ENCODE results near the gene PARP12.
"Not testable (repeated sequence)": the region's sequence is repeated elsewhere in the genome, so short reads cannot be mapped to it uniquely, and the experiment has no call there.

Gene PARP12, protein sequence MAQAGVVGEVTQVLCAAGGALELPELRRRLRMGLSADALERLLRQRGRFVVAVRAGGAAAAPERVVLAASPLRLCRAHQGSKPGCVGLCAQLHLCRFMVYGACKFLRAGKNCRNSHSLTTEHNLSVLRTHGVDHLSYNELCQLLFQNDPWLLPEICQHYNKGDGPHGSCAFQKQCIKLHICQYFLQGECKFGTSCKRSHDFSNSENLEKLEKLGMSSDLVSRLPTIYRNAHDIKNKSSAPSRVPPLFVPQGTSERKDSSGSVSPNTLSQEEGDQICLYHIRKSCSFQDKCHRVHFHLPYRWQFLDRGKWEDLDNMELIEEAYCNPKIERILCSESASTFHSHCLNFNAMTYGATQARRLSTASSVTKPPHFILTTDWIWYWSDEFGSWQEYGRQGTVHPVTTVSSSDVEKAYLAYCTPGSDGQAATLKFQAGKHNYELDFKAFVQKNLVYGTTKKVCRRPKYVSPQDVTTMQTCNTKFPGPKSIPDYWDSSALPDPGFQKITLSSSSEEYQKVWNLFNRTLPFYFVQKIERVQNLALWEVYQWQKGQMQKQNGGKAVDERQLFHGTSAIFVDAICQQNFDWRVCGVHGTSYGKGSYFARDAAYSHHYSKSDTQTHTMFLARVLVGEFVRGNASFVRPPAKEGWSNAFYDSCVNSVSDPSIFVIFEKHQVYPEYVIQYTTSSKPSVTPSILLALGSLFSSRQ

DNA sequence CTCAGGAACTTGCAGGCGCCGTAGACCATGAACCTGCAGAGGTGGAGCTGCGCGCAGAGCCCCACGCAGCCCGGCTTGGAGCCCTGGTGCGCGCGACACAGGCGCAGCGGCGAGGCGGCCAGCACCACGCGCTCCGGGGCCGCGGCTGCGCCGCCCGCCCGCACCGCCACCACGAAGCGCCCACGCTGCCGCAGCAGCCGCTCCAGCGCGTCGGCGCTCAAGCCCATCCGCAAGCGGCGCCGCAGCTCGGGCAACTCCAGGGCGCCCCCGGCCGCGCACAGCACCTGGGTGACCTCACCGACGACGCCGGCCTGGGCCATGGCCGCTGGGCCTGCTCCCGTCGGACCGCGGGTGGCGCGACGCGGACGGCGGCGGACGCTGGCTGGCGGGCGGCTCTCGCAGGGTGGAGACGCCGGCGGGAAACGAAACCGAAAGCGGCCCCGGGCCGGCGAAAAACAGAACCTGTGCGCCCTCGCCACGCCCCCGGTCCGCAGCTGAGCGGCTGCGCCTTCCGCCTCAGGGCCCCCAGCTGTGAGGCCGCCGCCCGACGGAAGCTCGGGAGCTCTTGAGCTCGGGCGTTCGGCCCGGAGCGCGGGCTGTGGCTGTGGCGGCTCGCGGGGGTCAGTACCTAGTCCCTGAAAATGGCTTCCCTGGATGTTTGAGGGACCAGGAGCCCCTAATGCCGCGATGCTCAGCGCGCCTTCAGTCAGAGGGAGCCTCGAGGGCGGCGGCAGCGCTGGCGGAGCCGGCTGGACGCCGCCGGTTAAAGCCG is at the start of gene PARP12:
Gene PARP12, minus strand, starts transcription at position 424 of the 772 bp plus-strand sequence. Its CDS starts 104 bp downstream, at position 320.
- peak; percentile 57 for DNase-seq

GRCh38 chr7:140108777-140109176 is 46.0 kb upstream of the PARP12 start:
- DNase-seq, result not testable (repeated sequence)

GRCh38 chr7:140096459-140096858 is 33.7 kb upstream of the PARP12 start:
- no peak for DNase-seq

DNA sequence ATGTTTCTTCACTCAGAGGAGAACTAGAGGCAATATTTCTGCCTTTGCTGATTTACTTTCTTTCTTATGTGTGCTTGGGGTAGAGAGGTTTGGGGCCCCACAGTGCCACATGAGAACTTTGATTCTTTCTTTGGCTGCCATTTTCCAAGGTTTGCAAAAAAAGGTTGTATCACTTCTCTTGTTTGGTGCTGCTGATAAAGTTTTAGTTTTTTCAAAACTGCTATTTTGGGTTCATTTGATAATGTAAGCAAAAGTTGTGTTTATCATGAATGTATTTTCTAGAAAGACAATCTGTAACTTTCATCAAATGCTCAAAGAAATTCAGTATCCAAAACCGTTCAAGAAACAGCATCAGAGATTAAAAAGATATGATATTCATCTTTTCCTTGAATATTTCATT is 30.6 kb upstream of the PARP12 start:
- no peak for DNase-seq

DNA sequence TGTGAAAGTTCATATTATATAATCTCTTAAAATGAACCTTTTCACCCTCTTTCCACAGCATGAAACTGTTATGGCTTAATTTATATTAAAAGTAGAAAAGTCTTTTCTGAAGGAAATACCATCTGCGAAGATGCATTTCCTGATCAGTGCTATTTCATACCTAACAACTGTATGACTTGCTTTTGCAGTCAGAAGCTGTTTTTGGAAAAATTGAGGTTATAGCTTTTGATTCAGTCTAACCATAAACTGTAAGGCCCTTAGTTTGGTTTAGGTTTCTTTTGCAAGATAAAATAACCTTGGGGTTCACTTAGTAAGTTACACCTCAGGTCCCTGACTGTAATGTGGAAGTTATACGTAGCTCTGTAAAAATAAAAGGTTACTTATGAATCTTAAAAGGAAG is 22.7 kb upstream of the PARP12 start:
- no peak for DNase-seq

DNA sequence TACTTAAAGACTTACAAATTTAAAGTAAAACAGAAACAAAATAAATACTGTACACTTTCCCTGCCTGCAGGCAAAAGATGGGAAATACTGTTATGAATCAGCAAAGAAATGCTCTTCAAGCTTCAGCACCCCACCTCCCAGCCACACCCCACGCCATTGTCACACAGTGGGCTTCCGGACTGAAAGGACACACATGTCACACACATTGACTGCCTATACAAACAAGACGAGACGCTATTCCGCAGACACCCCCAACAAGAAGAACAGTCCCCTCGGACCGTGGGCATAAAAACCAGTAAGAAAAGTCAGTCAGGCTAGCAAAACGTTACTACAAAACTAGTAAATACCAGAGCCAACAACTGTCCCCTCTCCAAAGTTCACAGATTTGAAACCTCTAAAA is 22.2 kb upstream of the PARP12 start:
- DNase-seq, result no peak

GRCh38 chr7:140084142-140084655 is 21.4 kb upstream of the PARP12 start:
- DNase-seq, result no peak

GRCh38 chr7:140082770-140083169 is 20.0 kb upstream of the PARP12 start:
- no peak for DNase-seq

- DNase-seq, result no peak
Observed at GRCh38 chr7:140081774-140082425, 19.1 kb upstream of the PARP12 start.

DNA sequence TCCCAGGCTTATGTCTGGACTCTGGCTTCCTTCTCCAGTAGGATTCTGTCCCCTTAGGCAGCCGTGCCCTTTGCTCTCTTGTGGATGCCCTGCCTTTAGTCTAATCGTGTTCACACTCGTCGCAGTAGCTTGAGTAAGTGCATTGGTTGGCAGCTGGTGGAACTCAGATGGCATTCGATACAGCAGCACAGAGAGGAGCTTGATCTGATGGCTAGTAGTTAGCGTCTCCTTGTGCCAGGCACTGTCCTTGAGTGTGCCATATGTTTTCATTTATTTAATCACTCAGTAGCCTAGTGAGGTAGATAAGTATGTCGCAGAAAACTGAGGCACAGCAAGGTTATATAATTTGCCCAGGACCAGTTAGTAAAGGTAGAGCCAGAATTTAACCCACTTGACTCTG is 18.2 kb upstream of the PARP12 start:
- DNase-seq, result no peak

- no peak for DNase-seq
Observed at GRCh38 chr7:140079121-140079536, 16.4 kb upstream of the PARP12 start.

GRCh38 chr7:140078392-140078791 is 15.6 kb upstream of the PARP12 start:
- DNase-seq, result no peak

DNA sequence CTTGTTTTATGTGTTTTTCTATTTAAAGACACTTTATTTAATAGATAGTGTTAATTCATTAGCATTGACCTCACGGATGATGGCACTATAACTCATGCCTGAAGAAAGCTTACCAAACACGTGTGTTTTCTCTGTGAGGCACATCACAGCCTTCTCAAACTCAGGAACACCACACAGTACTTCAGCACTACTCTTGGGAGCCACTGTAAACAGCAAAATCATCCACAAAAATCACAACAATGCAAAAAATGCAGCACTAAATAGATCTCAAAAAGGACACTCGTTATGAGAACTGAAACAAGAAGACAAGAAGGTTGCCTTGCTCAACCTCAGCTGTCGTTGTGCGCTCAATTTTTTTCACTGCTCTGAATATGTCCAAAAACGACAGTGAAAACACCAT is 12.0 kb upstream of the PARP12 start:
- no peak for DNase-seq

- DNase-seq, result no peak
Observed at GRCh38 chr7:140070546-140070945, 7.8 kb upstream of the PARP12 start.

DNA sequence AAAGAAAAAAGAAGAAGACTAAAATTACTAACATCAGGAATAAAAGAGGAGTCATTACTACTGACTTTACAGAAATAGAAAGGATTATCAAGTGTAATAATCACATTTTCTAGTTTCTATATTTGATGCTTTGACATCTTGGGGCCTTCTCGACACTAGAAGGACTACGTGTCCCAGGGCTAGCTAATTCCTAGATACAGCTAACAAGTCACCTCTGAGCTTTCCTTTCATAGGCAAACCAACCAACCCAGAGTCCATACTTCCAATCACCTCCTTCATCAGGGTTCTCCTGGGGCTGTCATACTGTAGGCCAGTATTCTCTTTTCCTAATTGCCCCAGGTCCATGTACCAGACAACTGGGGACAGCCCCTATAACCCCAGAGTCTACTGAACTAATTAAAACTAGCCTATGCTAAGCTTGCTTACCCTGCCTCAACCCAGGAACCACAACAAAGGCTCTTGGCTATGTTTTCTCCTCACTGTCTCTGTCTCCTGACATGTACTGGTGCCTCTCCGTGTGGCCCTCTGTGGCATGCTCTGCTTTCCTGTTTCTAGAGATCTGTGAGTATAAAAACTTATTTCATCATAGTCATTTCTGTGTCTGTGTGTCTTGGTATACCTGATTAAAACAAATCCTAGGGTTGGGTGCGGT is 6.7 kb upstream of the PARP12 start:
- DNase-seq, result no peak

- no peak for DNase-seq
Observed at GRCh38 chr7:140068033-140068432, 5.3 kb upstream of the PARP12 start.

GRCh38 chr7:140067052-140067451 is 4.3 kb upstream of the PARP12 start:
- DNase-seq, result no peak

DNA sequence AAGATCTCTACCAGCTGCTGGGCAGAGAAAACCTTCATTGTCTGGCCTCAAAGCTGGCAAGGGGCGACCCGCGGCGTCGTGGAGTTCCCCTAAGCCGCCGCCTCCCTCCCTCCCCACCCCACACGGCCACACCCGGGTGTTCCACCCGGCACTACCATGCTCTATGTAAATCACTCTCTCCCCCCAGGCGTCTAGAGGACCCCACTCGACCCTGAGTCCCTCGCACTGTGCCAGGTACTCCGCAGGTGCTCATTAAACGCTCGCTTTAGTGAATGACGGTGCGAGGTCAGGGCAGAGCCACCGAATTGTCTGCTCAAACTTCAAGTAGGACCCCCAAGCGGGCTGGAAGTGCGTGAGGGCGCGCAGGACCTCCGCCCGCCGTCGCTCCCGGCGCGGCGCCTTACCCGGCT is 628 bp downstream of the PARP12 start:
- peak; percentile 23 for DNase-seq

GRCh38 chr7:140061607-140061930 is 1.2 kb downstream of the PARP12 start:
- DNase-seq, result no peak

- peak; percentile 75 for DNase-seq
Observed at GRCh38 chr7:140060788-140061606, 1.8 kb downstream of the PARP12 start.

DNA sequence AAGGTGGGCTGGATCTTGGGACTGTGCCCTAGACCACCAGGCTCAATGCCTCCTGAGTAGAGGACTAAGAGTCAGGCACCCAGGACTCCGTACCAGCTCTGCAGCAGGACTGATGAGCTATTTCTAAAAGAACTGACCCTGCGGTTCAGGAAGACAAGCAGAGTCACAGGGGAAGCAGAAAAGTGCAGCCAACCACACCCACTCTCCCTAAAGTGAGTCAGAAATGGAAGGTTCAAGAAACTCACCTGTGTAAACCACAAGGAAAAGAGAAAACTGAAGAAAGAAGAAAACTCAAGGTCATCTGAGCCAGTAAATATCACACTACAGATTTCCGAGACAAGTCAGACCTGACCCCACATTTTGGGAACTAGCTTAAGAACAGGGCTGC is 2.5 kb downstream of the PARP12 start:
- no peak for DNase-seq

Measured in DMS79 (cell line).